Activated CD4-positive, alpha-beta T cell treated with anti-CD3 and anti-CD28 coated beads, Interleukin-2, Interleukin-4, amounts not matched to agents 100 ng/mL and 50 ng/mL, durations not matched to agents 16 hours and 8 hours (primary cell): Measurements from ENCODE around the gene AMPH.

Source experiments
- DNase-seq: peaks from one replicate; pipeline ENCODE4 v3.0.0-alpha.2; 2020; ENCODE audit warnings: low spot score

Gene AMPH

GRCh38 chr7:38542156-38542555 lies 89.0 kb downstream of the AMPH start:
- no peak for DNase-seq

GRCh38 chr7:38541440-38541839 lies 89.7 kb downstream of the AMPH start:
- no peak for DNase-seq

DNA sequence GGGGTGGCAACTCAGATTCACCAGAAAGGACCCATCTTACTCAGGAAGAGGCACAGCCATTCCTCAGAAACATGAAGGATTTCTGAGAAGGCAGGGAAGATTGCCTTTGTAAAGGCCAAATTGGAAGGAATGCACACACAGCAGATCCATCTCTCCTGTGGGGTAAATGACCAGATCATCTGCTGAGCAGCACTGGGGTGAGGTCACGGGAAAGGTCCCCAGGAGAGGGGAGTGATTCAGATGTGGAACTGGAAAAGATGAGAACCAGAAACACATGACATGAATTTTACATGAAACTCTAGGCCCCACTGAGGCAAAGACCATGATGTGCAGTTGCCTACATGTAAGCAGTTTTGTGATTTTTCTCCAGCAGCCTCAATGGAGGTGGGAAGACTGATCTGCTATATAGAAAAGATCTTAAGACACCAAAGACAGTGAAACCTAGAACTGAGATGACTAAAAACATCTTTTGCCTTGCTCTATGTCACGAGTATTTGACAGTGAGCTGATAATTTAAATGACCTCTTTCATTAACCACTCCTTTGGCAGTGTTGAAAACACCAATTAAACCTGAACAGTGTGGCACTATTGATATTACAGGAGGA lies 91.6 kb downstream of the AMPH start:
- no peak for DNase-seq

- no peak for DNase-seq
These were observed 96.1 kb downstream of the AMPH start for GRCh38 chr7:38535073-38535472.

DNA sequence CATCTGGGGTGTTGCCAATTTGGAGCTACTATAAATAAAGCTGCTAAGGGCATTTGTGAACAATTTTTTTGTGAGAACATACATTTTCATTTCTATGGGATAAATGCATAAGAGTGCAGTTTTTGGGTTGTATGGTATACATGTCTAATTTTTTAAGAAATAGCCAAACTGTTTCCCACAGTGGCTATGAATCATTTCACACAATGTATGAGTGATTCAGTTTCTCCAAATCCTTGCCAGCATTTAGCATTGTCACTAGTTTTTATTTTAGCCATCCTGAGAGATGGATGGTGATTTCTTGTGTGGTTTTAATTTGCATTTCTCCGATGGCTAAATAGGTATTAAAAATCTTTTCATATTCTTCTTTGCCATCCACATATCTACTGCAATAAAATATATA lies 105.3 kb downstream of the AMPH start:
- DNase-seq: peak; percentile 1

GRCh38 chr7:38524786-38525185 lies 106.4 kb downstream of the AMPH start:
- no peak for DNase-seq

DNA sequence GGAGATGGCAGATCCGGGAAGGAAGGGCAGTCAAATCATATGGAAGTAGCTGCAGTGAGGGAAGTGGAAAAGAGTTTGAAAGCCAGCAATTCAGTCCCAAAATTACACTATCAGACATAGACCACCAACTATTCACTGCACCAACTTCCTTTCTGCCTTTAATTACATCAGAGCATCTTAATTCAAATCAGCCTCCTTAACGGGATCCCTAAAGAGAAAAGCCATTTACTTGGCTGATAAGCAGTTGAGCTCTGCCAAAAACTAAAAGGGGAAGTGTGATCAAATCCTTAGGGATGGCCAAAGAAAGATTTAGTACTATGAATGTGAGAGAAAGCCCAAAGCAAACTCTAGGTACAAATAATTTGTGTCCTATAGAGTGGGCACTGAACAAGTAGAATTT lies 110.4 kb downstream of the AMPH start:
- no peak for DNase-seq

DNA sequence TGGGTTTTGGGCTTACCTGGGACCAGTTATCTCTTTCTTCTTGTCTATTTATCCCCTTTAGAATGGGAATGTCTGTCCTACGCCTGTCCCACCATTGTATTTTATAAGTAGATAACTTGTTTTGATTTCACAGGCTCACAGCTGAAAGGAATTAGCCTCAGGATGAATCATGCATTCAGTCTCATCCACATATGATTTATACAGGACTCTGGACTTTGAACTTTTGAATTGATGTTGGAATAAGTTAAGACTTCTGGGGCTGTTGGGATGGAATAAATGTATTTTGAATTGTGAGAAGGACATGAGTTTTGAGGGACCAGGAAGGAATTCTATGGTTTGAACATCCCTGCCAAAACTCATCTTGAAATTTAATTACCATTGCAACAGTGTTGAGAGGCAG lies 112.6 kb downstream of the AMPH start:
- no peak for DNase-seq

GRCh38 chr7:38512704-38513103 lies 118.5 kb downstream of the AMPH start:
- no peak for DNase-seq

- DNase-seq: no peak
These were observed 118.9 kb downstream of the AMPH start for GRCh38 chr7:38512291-38512690.

DNA sequence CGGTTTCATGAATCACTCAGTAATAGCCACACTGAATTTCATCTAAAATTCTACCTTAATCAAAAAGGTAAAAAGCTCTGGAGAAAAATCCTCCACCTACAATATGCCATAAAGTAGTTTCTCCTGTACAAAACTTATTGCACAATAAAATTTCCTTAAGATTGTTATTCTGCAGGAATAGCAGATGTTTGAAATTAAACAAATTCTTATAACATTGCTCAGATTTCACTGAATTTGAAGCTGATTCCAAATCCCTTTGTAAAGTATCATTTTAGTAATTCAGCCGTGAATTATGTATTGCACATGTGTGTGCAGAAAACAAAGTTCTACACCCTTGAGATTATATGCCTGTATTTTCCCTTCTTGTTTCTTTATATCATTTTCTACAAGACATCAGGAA lies 123.8 kb downstream of the AMPH start:
- DNase-seq: no peak

DNA sequence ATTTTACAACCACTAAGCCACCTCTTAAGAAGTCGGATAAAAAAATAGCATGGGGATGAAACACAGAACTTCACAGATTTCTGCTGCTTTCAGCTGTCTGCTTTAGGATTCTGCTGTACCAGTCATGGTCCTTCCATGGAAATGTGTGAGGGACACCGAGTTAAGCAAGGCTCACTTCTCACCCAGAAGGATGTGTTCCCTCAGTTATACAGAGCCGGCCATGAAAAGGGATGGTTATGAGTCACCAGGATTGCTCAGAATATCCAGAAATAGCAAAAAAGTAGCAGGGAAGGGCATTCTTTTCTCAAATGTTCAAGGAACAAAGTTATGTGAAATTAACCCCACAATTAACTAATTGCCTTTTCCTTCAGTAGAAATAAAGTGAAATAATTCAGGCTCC lies 124.4 kb downstream of the AMPH start:
- no peak for DNase-seq

DNA sequence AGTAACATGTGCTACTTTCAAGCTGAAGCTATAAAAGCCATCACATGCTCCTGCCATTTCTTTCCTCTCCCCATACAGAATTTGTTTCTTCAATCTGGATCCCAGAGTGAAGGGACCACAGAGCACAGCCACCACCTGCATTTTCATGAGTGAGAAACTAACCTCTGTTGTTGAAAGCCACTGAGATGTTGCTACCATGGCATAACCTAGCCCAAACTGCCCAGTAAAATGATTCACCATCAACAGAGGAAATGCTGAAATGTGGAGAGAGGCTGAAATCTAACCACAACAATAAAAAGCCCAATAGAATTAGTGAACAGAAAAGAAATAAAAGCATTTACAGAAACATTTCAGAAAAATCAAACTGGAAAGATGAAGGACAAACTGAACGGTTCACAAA lies 125.2 kb downstream of the AMPH start:
- no peak for DNase-seq

GRCh38 chr7:38504684-38505083 lies 126.5 kb downstream of the AMPH start:
- no peak for DNase-seq

GRCh38 chr7:38502848-38503247 lies 128.3 kb downstream of the AMPH start:
- DNase-seq: no peak

DNA sequence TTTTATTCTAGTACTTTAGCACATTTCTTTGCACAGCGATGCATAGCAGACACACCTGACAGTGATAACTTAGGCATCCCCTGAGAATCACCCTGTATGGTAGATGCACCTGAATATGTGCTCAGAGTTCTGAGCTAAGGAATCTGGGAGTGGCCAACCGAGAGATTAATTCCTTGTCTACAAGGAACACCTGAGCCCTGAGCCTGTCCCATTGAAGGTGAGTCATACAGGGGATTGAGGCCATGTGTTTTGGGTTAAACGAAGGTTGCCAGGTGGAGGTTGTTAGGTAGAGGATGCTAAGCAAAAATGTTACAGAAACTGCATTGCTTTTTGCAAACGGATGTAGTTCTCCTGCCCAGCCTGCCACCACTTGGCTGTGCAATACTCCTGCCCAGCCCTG lies 128.9 kb downstream of the AMPH start:
- DNase-seq: no peak

GRCh38 chr7:38492010-38492409 lies 139.2 kb downstream of the AMPH start:
- DNase-seq: no peak

DNA sequence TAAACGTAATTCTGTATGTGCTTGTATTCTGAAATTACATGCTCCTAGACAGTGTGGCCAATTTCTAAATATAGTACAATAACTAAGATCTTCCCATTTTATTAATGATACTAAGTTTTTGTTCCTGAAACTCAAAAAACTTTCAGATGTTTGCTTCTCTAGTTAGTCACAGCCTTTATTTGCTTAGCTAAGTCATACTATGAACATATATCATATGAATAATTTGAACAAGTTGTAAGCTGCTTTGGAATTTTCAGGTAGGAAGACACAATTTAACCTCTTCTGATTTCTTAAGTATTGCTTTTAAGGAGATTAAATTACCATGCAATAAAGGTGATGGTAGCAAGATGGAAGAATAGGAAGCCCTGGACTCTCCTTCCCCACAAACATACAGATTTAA lies 148.7 kb downstream of the AMPH start:
- no peak for DNase-seq

DNA sequence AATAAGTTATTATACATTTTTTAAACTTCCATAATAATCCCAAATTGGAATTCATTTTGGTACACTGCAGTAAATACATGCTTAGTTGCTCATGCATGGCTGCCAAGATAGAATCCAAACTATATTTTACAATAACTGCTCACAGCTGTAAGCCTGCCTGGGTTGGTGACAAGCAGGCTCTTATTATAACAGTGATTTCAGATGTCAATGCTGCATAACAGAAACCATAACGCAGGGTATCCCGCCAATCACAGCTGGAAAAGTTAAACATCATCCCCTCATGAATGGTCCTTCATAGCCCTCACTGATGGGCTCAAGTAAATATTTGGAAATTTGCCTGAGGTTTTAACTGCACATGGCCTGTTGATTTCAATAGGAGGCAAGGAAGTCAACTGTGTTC lies 149.8 kb downstream of the AMPH start:
- no peak for DNase-seq

- DNase-seq: no peak
These were observed 152.8 kb downstream of the AMPH start for GRCh38 chr7:38478404-38478803.

- DNase-seq: no peak
These were observed 153.8 kb downstream of the AMPH start for GRCh38 chr7:38477333-38477732.

- no peak for DNase-seq
These were observed 154.4 kb downstream of the AMPH start for GRCh38 chr7:38476764-38477163.

DNA sequence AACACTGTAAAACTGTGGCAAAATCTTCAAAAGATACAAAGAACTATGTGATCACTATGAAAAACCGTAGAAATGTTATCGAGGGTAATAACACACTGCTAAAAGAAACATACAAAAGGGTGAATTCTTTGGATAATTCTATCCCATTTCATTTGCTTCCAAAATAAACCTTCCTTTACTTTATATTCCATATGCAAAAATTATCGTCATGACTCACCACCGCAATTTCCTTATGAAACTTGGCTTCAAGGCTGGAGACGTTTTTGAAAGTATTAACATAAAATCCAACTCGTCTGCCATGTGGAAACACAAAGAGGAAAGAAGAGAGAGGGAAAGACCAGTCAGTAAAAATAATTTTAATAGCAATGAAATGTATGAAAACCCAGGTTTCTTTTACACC lies 165.2 kb downstream of the AMPH start:
- no peak for DNase-seq

- DNase-seq: peak; percentile 74
These were observed 167.6 kb downstream of the AMPH start for GRCh38 chr7:38463277-38464225.
